NCI-H146 treated with DMSO at 0.1 percent for 48 hours (cell line): ENCODE measurements around the gene SNAPIN.

Experiments used
- DNase-seq: peaks from one replicate; lab custom pipeline; 2025; ENCODE audit not compliant: unreplicated experiment; lab: John Stamatoyannopoulos, UW

The SNAPIN gene

GRCh38 chr1:153677718-153678518, 19.4 kb downstream of the SNAPIN start:
- peak; percentile 10 for DNase-seq

- DNase-seq: no peak
Measured at GRCh38 chr1:153678519-153679336, 20.2 kb downstream of the SNAPIN start, which contains the start of gene NPR1. NPR1 (plus strand) TSS chr1:153678688; CDS start chr1:153679109, 421 bp downstream.

- no peak for DNase-seq
Measured at GRCh38 chr1:153679337-153680119, 21.0 kb downstream of the SNAPIN start.

- DNase-seq: no peak
Measured at GRCh38 chr1:153680120-153680403, 21.6 kb downstream of the SNAPIN start.

GRCh38 chr1:153682730-153683129, 24.2 kb downstream of the SNAPIN start:
- DNase-seq: no peak

- no peak for DNase-seq
Measured at GRCh38 chr1:153683854-153684253, 25.4 kb downstream of the SNAPIN start.

GRCh38 chr1:153684892-153685291, 26.4 kb downstream of the SNAPIN start:
- DNase-seq: no peak

- DNase-seq: no peak
Measured at GRCh38 chr1:153685544-153686340, 27.2 kb downstream of the SNAPIN start.

- DNase-seq: no peak
Measured at GRCh38 chr1:153687346-153688125, 29.0 kb downstream of the SNAPIN start.

- DNase-seq: no peak
Measured at GRCh38 chr1:153688276-153688675, 29.8 kb downstream of the SNAPIN start.

- DNase-seq: no peak
Measured at GRCh38 chr1:153688736-153689328, 30.3 kb downstream of the SNAPIN start.

GRCh38 chr1:153693466-153693865, 35.0 kb downstream of the SNAPIN start:
- no peak for DNase-seq

GRCh38 chr1:153696741-153697140, 38.2 kb downstream of the SNAPIN start:
- no peak for DNase-seq

GRCh38 chr1:153697191-153698019, 38.9 kb downstream of the SNAPIN start:
- no peak for DNase-seq

GRCh38 chr1:153698020-153698922, 39.8 kb downstream of the SNAPIN start:
- DNase-seq: peak; percentile 24

GRCh38 chr1:153698923-153699714, 40.6 kb downstream of the SNAPIN start:
- no peak for DNase-seq

- DNase-seq: no peak
Measured at GRCh38 chr1:153699768-153700167, 41.3 kb downstream of the SNAPIN start.
